ENCODE data around the gene ABTB1. TPM values are rescaled to one million over a fixed set of nuclear protein-coding genes. Genes with fewer than 3 reads are reported as not detected.
A peak's percentile ranks its signal among the peaks of the same experiment; 100 is the strongest.

ABTB1 gene
- total RNA-seq, 1 experiment from 2014 or later = 3.6 TPM

GRCh38 chr3:127651516-127652172 lies 21.1 kb upstream of the ABTB1 start:
- TF ChIP-seq CTCF (conservative IDR thresholded peaks at IDR 0.05; ENCODE audit: low read depth, low read length) = no peak
- TF ChIP-seq EZH2phosphoT487 (IDR thresholded peaks at IDR 0.05; ENCODE audit: borderline replicate concordance, low read length) = no peak
- TF ChIP-seq EZH2 (IDR thresholded peaks at IDR 0.05; ENCODE audit: low read length, unreplicated experiment) = no peak
- ChIA-PET POLR2A (ENCODE audit: unreplicated experiment) (interaction anchor here (0.6 kb wide), 1 partner anchor 42 kb away, joined by 3 read pairs; no protein-coding TSS in a partner anchor), CTCF (no interaction called here)
- Histone ChIP-seq H3K27me3 (ENCODE audit: low read length) (no peaks in the 10 kb centered on the region), H3K4me1 (ENCODE audit: insufficient read depth, low read length) (peaks cover 25% of the 10 kb centered on the region), H3K4me3 (ENCODE audit: low read length) (no peak overlapping the region), H3K79me2 (ENCODE audit: low read length) (no peaks in the 10 kb centered on the region), H2AFZ (ENCODE audit: low read length) (no peak overlapping the region), H3K36me3 (ENCODE audit: low read depth, low read length) (no peaks in the 10 kb centered on the region), H3F3A (ENCODE audit: low read length, unreplicated experiment) (no peaks in the 10 kb centered on the region), H3K9ac (ENCODE audit: low read length) (no peak overlapping the region), H4K20me1 (ENCODE audit: low read length) (no peaks in the 10 kb centered on the region), H3K9me2 (replicated peaks; ENCODE audit: low read length) (no peaks in the 10 kb centered on the region), H3K27ac (ENCODE audit: low read length) (no peak overlapping the region), H3K4me2 (ENCODE audit: low read length) (no peak overlapping the region), H3K9me3 (ENCODE audit: low read length) (no peaks in the 10 kb centered on the region)
- intact Hi-C loops (cut with micrococcal nuclease) = loop anchor here (5.0 kb wide), 1 partner anchor 321 kb away; no protein-coding TSS in a partner anchor
- BruUV-seq (replicated peaks) = no TSS peak
- ATAC-seq (no peak), DNase-seq (no peak)

- peak; percentile 64 for DNase-seq
Observed at GRCh38 chr3:127652246-127652995, 20.3 kb upstream of the ABTB1 start.

More at GRCh38 chr3:127652246-127652995, 20.3 kb upstream of the ABTB1 start:
- no TSS peak for BruUV-seq (replicated peaks)
- TF ChIP-seq EZH2 (IDR thresholded peaks at IDR 0.05; ENCODE audit: low read length, unreplicated experiment) (no peak), CTCF (conservative IDR thresholded peaks at IDR 0.05; ENCODE audit: low read depth, low read length) (peak; percentile 85), EZH2phosphoT487 (IDR thresholded peaks at IDR 0.05; ENCODE audit: borderline replicate concordance, low read length) (no peak)
- H3K9me3 ChIP-seq (ENCODE audit: low read length) = no peaks in the 10 kb centered on the region
- ATAC-seq = peak; percentile 71
- no peaks in the 10 kb centered on the region for H3K36me3 ChIP-seq (ENCODE audit: low read depth, low read length)
- H3K4me2 ChIP-seq (ENCODE audit: low read length) = no peak overlapping the region
- H3K9me2 ChIP-seq (replicated peaks; ENCODE audit: low read length) = no peaks in the 10 kb centered on the region
- H3F3A ChIP-seq (ENCODE audit: low read length, unreplicated experiment) = no peaks in the 10 kb centered on the region
- no peak overlapping the region for H2AFZ ChIP-seq (ENCODE audit: low read length)
- intact Hi-C loops (cut with micrococcal nuclease) = loop anchor here (5.0 kb wide), 1 partner anchor 320 kb away; no protein-coding TSS in a partner anchor
- H3K27ac ChIP-seq (ENCODE audit: low read length) = no peak overlapping the region
- H3K4me3 ChIP-seq (ENCODE audit: low read length) = no peak overlapping the region
- no peak overlapping the region for H3K9ac ChIP-seq (ENCODE audit: low read length)
- peaks cover 25% of the 10 kb centered on the region for H3K4me1 ChIP-seq (ENCODE audit: insufficient read depth, low read length)
- H3K79me2 ChIP-seq (ENCODE audit: low read length) = no peaks in the 10 kb centered on the region
- no peaks in the 10 kb centered on the region for H4K20me1 ChIP-seq (ENCODE audit: low read length)
- H3K27me3 ChIP-seq (ENCODE audit: low read length) = no peaks in the 10 kb centered on the region
- CTCF ChIA-PET = interaction anchor here (0.6 kb wide), 2 partner anchors 16 to 77 kb away, joined by 3 read pairs; no protein-coding TSS in a partner anchor
- POLR2A ChIA-PET (ENCODE audit: unreplicated experiment) = interaction anchor here (0.6 kb wide), 1 partner anchor 42 kb away, joined by 3 read pairs; no protein-coding TSS in a partner anchor
